Measurements from ENCODE around the gene CLIC3. TPM values are rescaled to one million over a fixed set of nuclear protein-coding genes. Genes with fewer than 3 reads are reported as not detected.
"Not testable (repeated sequence)": the region's sequence is repeated elsewhere in the genome, so short reads cannot be mapped to it uniquely, and the experiment has no call there.

The CLIC3 gene
- total RNA-seq, 1 experiment from 2014 or later, result 24.1 TPM

DNA sequence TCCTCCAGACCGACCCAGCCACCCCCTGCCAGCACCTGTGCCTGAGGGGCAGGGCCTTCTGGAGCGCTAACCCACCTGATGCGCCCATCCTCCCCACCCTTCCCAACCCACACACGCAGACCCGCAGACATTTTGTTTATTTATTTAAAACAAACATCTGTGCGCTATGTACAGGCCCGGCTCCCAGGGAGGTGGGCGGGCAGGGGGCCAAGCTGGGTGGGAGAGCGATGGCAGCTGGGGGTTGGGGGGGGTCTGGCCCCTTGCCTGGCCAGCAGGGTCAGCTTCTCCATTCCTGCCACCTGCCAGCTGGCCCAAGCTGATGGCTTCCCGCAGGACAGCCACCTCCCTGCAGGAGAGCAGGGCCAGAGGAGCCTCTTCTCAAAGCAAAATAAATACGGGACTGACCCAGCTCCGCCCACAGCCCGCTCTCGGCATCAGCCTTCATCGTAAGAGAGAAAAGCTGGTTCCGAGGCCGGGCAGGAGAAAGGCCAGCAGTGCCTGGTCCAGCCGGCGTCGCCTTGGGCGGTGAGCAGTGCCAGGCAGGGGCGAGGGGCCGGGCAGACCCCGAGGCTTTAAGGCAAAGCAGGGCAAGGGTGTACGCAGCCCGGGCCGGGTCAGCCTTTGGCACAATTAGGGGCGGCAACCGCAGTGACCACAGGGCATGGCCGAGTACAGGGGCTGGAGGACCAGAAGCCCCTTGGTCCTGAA, 10.9 kb upstream of the CLIC3 start:
- TF ChIP-seq EZH2 (IDR thresholded peaks at IDR 0.05; ENCODE audit: low read depth) (no peak), CTCF (conservative IDR thresholded peaks at IDR 0.05) (no peak)
- H2AFZ ChIP-seq, result no peak overlapping the region

DNA sequence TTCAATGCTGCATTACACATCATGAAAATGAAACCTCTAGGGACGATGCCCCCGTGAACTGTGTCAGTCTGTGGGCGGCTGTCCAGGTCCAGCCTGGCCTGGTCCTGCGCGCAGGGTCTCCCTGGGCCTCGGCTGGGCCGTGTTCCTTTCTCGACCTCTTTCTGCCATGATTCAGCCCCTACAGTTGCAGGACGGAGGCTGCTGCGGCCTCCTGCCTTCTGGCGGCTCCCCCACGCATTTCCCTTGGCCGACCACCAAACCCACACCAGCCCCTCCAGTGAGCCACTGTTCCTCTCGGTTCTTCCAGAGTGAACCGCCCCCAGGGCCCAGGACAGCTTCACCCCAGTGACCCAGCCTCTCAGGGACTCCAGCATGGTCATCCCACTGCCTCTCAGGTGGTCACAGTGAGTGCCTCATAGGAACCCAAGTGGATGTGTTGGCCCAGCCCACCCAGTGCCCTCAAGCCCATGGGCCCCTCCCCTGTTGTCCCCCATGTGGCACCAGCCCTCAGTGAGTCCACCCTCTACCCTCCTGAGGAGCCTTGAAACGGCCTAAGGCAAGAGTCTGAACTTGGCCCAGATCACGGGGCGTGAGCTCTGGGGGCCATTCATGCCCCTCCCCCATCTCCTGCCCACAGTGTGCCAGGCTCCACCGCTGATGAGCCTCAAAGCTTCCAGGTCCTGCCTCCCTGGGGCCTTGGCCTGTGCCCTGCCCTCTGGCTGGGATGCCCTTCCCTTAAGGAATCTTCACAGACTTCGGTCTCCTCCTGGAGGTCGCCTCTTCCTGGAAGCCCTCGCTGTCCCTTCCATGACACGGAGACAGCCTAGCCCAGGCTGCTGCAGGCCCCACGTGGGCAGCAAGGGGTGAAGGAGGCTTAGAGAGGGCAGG, 10.0 kb upstream of the CLIC3 start:
- Histone ChIP-seq H3K79me2 (ENCODE audit: low read depth) (no peaks in the 10 kb centered on the region), H3K9me2 (ENCODE audit: insufficient read depth) (no peaks in the 10 kb centered on the region), H4K20me1 (ENCODE audit: insufficient read depth) (no peaks in the 10 kb centered on the region), H3K36me3 (ENCODE audit: low read depth) (no peaks in the 10 kb centered on the region), H3K4me2 (no peak overlapping the region), H3K4me1 (replicated peaks; ENCODE audit: insufficient read depth) (0 out of 2 replicates have a peak, but pooled peaks cover under 1% of the 10 kb centered on the region), H3K27ac (no peak overlapping the region), H3K27me3 (ENCODE audit: insufficient read depth, low read depth) (no peaks in the 10 kb centered on the region), H2AFZ (no peak overlapping the region), H3K4me3 (no peak overlapping the region), H3F3A (ENCODE audit: insufficient read depth, low read depth) (peaks cover 5% of the 10 kb centered on the region; the same call in 1 of the 2 replicates), H3K9me3 (ENCODE audit: insufficient read depth, low read depth) (no peaks in the 10 kb centered on the region)
- DNase-seq, result no peak
- ChIA-PET POLR2A (ENCODE audit: unreplicated experiment) (no interaction called here), CTCF (interaction anchor here (0.6 kb wide), 1 partner anchor 469 kb away, joined by 4 read pairs; no protein-coding TSS in a partner anchor)
- no TSS peak for BruUV-seq (replicated peaks)
- TF ChIP-seq CTCF (conservative IDR thresholded peaks at IDR 0.05) (no peak), EZH2 (IDR thresholded peaks at IDR 0.05; ENCODE audit: low read depth) (no peak)
- intact Hi-C loops (cut with micrococcal nuclease; ENCODE audit: unreplicated experiment), result no loop called here

More for the DNA sequence above, 10.9 kb upstream of the CLIC3 start:
- no peak overlapping the region for H3K4me2 ChIP-seq
- no peaks in the 10 kb centered on the region for H3K9me3 ChIP-seq (ENCODE audit: insufficient read depth, low read depth)
- ChIA-PET CTCF (interaction anchor here (0.6 kb wide), 1 partner anchor 468 kb away, joined by 4 read pairs; no protein-coding TSS in a partner anchor), POLR2A (ENCODE audit: unreplicated experiment) (no interaction called here)
- no peak for DNase-seq
- H3K27me3 ChIP-seq (ENCODE audit: insufficient read depth, low read depth), result no peaks in the 10 kb centered on the region
- no peaks in the 10 kb centered on the region for H3K79me2 ChIP-seq (ENCODE audit: low read depth)
- H3K9me2 ChIP-seq (ENCODE audit: insufficient read depth), result no peaks in the 10 kb centered on the region
- H3K4me1 ChIP-seq (replicated peaks; ENCODE audit: insufficient read depth), result no peaks in the 10 kb centered on the region
- intact Hi-C loops (cut with micrococcal nuclease; ENCODE audit: unreplicated experiment), result no loop called here
- no TSS peak for BruUV-seq (replicated peaks)
- 0 out of 2 replicates have a peak, but pooled peaks cover 5% of the 10 kb centered on the region for H3F3A ChIP-seq (ENCODE audit: insufficient read depth, low read depth)
- H3K36me3 ChIP-seq (ENCODE audit: low read depth), result no peaks in the 10 kb centered on the region
- no peak overlapping the region for H3K4me3 ChIP-seq
- H3K27ac ChIP-seq, result no peak overlapping the region
- no peaks in the 10 kb centered on the region for H4K20me1 ChIP-seq (ENCODE audit: insufficient read depth)

DNA sequence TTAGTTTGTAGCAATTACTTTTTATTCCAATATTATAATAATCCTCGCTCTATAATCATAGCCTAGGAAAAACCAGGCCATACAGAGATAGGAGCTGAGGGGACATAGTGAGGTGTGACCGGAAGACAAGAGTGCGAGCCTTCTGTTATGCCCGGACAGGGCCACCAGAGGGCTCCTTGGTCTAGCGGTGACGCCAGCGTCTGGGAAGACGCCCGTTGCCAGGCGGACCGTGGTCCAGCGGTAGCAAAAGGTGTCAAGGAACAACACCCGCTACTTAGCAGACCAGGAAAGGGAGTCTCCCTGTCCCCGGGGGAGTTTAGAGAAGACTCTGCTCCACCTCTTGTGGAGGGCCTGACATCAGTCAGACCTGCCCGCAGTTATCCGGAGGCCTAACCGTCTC, 7.9 kb upstream of the CLIC3 start:
- CTCF ChIA-PET; BruUV-seq (replicated peaks); H3K79me2 ChIP-seq (ENCODE audit: low read depth); H2AFZ ChIP-seq; H3K27ac ChIP-seq; H3K36me3 ChIP-seq (ENCODE audit: low read depth); POLR2A ChIA-PET (ENCODE audit: unreplicated experiment); H3K9me2 ChIP-seq (ENCODE audit: insufficient read depth); H3K4me3 ChIP-seq; H3K4me2 ChIP-seq; H4K20me1 ChIP-seq (ENCODE audit: insufficient read depth); H3K27me3 ChIP-seq (ENCODE audit: insufficient read depth, low read depth); intact Hi-C loops (cut with micrococcal nuclease; ENCODE audit: unreplicated experiment); H3K9me3 ChIP-seq (ENCODE audit: insufficient read depth, low read depth); H3F3A ChIP-seq (ENCODE audit: insufficient read depth, low read depth); H3K4me1 ChIP-seq (replicated peaks; ENCODE audit: insufficient read depth): not testable (repeated sequence)
- peak; percentile 68 for TF ChIP-seq CTCF (conservative IDR thresholded peaks at IDR 0.05)
- DNase-seq, result peak in 1 of 2 experiments; percentile 54
